GM12878 (cell line): ENCODE measurements around the gene C3orf70.

Experiments used
- JUND ChIP-seq: IDR thresholded peaks from 2 replicates; pipeline ENCODE4 v1.6.1; 2012; ENCODE audit warnings: low read depth, mild to moderate bottlenecking, low read length, improper control_type of control experiment, moderate library complexity
- PML ChIP-seq: IDR thresholded peaks from 2 replicates; pipeline ENCODE4 v1.6.1; 2012; ENCODE audit warnings: low read length, inconsistent platforms

GRCh38 chr3:185059766-185060165, 93.1 kb downstream of the C3orf70 start:
- no peak for TF ChIP-seq JUND
- no peak for TF ChIP-seq PML
